ENCODE data around the gene KCNK5. TPM values are rescaled to one million over a fixed set of nuclear protein-coding genes. Genes with fewer than 3 reads are reported as not detected.

The KCNK5 gene
- total RNA-seq, 2 donors from 2014 or later: 6.1 to 8.9 TPM

GRCh38 chr6:39215640-39216158 is 13.6 kb downstream of the KCNK5 start:
- no peak for ATAC-seq (replicated peaks)
- Mint-ChIP-seq H3K36me3 (ENCODE audit: low read depth) (peaks cover 10% of the 10 kb centered on the region), H3K9me3 (no peaks in the 10 kb centered on the region), H3K4me3 (no peak overlapping the region), H3K4me1 (no peaks in the 10 kb centered on the region), H3K27me3 (no peaks in the 10 kb centered on the region), H3K27ac (no peak overlapping the region)

GRCh38 chr6:39214846-39215639 is 14.2 kb downstream of the KCNK5 start:
- H3K4me3 Mint-ChIP-seq: no peak overlapping the region
- H3K36me3 Mint-ChIP-seq (ENCODE audit: low read depth): peaks cover 10% of the 10 kb centered on the region
- no peak overlapping the region for H3K27ac Mint-ChIP-seq
- no peaks in the 10 kb centered on the region for H3K9me3 Mint-ChIP-seq
- no peaks in the 10 kb centered on the region for H3K4me1 Mint-ChIP-seq
- H3K27me3 Mint-ChIP-seq: no peaks in the 10 kb centered on the region
- no peak for ATAC-seq (replicated peaks)

- no peaks in the 10 kb centered on the region for H3K4me1 Mint-ChIP-seq
- H3K9me3 Mint-ChIP-seq: no peaks in the 10 kb centered on the region
- H3K27me3 Mint-ChIP-seq: no peaks in the 10 kb centered on the region
- H3K36me3 Mint-ChIP-seq (ENCODE audit: low read depth): peaks cover 10% of the 10 kb centered on the region
- no peak for ATAC-seq (replicated peaks)
- H3K4me3 Mint-ChIP-seq: no peak overlapping the region
- H3K27ac Mint-ChIP-seq: no peak overlapping the region
Observed at GRCh38 chr6:39214120-39214813, 15.0 kb downstream of the KCNK5 start.

DNA sequence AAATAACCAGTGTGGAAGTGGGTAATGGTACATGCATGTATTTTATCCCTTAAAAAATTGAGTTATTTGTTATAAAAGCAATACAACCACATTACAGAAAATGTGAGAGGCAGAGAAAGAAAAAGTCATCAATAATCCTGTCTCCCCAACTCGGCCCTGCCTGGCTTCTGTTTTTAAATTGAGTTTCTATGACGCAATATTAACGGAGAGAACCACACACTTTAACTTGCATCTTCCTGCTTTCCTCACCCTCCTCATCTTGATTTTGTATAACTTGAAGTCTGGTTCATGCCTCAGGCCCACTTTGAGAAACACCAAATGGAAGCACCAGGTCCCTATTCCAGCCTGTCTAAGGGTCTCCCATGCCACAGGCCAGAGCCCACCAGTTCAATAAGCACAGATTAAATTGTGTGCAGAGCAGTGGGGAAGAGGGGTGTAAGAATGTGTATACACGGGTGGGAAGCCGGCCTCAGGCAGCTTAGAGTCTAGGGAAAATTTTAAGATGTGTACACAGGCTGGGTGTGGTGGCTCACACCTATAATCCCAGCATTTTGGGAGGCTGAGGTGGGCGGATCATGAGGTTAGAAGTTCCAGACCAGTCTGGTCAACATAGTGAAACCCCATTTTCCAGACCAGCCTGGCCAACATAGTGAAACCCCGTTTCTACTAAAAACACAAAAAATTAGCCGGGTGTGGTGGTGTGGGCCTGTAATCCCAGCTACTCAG is 15.9 kb downstream of the KCNK5 start:
- Mint-ChIP-seq H3K4me3 (no peak overlapping the region), H3K36me3 (ENCODE audit: low read depth) (peaks cover 10% of the 10 kb centered on the region), H3K27me3 (no peaks in the 10 kb centered on the region), H3K4me1 (peaks cover 2% of the 10 kb centered on the region), H3K27ac (no peak overlapping the region), H3K9me3 (no peaks in the 10 kb centered on the region)
- ATAC-seq (replicated peaks): no peak

GRCh38 chr6:39211183-39211582 is 18.1 kb downstream of the KCNK5 start:
- H3K27me3 Mint-ChIP-seq: no peaks in the 10 kb centered on the region
- no peaks in the 10 kb centered on the region for H3K9me3 Mint-ChIP-seq
- peaks cover 6% of the 10 kb centered on the region for H3K36me3 Mint-ChIP-seq (ENCODE audit: low read depth)
- ATAC-seq (replicated peaks): no peak
- no peak overlapping the region for H3K4me3 Mint-ChIP-seq
- H3K27ac Mint-ChIP-seq: no peak overlapping the region
- peaks cover 3% of the 10 kb centered on the region for H3K4me1 Mint-ChIP-seq

DNA sequence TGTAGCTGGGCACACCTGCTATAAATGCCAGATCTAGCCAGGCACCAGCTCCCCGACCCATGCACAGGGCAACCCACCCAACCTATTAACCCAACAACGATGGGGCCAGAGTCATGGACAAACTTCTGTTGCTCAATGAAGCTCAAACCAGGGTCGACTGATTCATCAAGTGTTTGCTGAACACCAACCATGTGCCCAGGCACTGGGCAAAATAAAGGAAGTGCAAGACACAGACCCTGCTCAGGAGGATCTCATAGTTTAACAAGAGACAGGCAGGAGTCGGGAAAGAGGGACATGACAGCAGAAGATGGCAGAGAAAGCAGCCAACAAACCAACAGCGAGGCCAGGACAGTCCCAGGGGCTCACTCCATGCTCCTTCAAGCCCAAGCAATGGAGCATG is 18.8 kb downstream of the KCNK5 start:
- H3K4me3 Mint-ChIP-seq: no peak overlapping the region
- H3K9me3 Mint-ChIP-seq: no peaks in the 10 kb centered on the region
- no peak for ATAC-seq (replicated peaks)
- peaks cover 6% of the 10 kb centered on the region for H3K36me3 Mint-ChIP-seq (ENCODE audit: low read depth)
- H3K27ac Mint-ChIP-seq: no peak overlapping the region
- no peaks in the 10 kb centered on the region for H3K27me3 Mint-ChIP-seq
- H3K4me1 Mint-ChIP-seq: peaks cover 3% of the 10 kb centered on the region

GRCh38 chr6:39209911-39210310 is 19.4 kb downstream of the KCNK5 start:
- Mint-ChIP-seq H3K9me3 (no peaks in the 10 kb centered on the region), H3K4me1 (peaks cover 3% of the 10 kb centered on the region), H3K27me3 (no peaks in the 10 kb centered on the region), H3K36me3 (ENCODE audit: low read depth) (peaks cover 6% of the 10 kb centered on the region), H3K4me3 (no peak overlapping the region), H3K27ac (no peak overlapping the region)
- no peak for ATAC-seq (replicated peaks)

DNA sequence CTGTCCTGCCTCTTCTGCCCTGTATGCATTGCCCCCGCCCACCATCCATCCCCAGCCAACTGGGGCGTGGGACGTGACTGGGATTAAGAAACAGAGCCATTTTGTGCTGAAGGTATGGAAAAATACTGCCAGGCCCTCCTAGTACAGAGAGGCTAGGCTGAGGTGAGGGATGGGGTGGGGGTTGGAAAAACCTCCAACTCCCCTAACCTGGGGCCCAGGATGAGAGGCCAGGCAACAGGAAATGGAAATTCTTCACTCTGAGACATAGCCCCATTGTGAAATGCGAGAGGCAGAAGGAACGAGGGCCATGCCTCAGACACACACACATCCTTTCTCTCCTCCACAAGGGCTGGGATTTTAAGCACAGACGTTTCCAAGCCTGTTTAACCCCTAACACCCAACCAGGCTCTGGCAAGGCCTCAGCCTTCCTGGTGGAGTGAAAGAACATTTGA is 19.9 kb downstream of the KCNK5 start:
- Mint-ChIP-seq H3K27me3 (no peaks in the 10 kb centered on the region), H3K4me1 (peaks cover 3% of the 10 kb centered on the region), H3K27ac (peak overlapping the region; percentile 14), H3K9me3 (no peaks in the 10 kb centered on the region), H3K36me3 (ENCODE audit: low read depth) (peaks cover 6% of the 10 kb centered on the region), H3K4me3 (no peak overlapping the region)
- peak; percentile 14 for ATAC-seq (replicated peaks)

DNA sequence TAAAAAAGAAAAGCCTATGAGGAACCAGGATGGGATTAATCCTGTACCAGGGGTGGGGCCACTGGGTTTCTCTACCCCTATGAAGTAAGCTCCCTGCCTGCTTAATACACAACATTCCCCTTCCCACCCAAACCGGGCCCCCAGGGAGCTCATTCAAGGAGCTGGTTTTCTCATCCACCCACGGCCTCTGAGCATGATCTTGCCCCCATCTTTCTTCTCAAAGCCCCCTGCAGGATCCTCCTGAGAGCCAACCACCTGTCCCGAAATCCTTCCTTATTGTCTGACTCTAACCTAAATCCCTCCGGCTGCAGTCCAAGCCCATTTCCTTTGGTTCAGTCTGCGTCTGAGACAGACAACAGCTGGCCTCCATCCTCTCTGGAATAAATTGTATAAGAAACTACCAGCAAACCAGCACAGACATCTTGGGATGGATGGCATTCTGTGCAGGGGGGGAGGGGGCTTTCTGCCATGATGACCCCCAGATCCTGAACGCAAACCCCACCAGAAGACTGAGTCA is 21.0 kb downstream of the KCNK5 start:
- peaks cover 3% of the 10 kb centered on the region for H3K4me1 Mint-ChIP-seq
- peaks cover 2% of the 10 kb centered on the region for H3K36me3 Mint-ChIP-seq (ENCODE audit: low read depth)
- ATAC-seq (replicated peaks): no peak
- no peak overlapping the region for H3K27ac Mint-ChIP-seq
- no peaks in the 10 kb centered on the region for H3K9me3 Mint-ChIP-seq
- no peak overlapping the region for H3K4me3 Mint-ChIP-seq
- H3K27me3 Mint-ChIP-seq: no peaks in the 10 kb centered on the region

- Mint-ChIP-seq H3K4me1 (peaks cover 3% of the 10 kb centered on the region), H3K27ac (no peak overlapping the region)
Observed at GRCh38 chr6:39207416-39208222, 21.7 kb downstream of the KCNK5 start.

GRCh38 chr6:39206250-39206721 is 23.0 kb downstream of the KCNK5 start:
- H3K9me3 Mint-ChIP-seq: no peaks in the 10 kb centered on the region
- ATAC-seq (replicated peaks): no peak
- no peak overlapping the region for H3K27ac Mint-ChIP-seq
- H3K36me3 Mint-ChIP-seq (ENCODE audit: low read depth): no peaks in the 10 kb centered on the region
- no peak overlapping the region for H3K4me3 Mint-ChIP-seq
- H3K27me3 Mint-ChIP-seq: no peaks in the 10 kb centered on the region
- H3K4me1 Mint-ChIP-seq: peaks cover 3% of the 10 kb centered on the region

More at GRCh38 chr6:39207416-39208222, 21.7 kb downstream of the KCNK5 start:
- ATAC-seq (replicated peaks): no peak
- H3K9me3 Mint-ChIP-seq: no peaks in the 10 kb centered on the region
- no peaks in the 10 kb centered on the region for H3K27me3 Mint-ChIP-seq
- no peak overlapping the region for H3K4me3 Mint-ChIP-seq
- H3K36me3 Mint-ChIP-seq (ENCODE audit: low read depth): no peaks in the 10 kb centered on the region

- Mint-ChIP-seq H3K27ac (no peak overlapping the region), H3K4me1 (peaks cover 3% of the 10 kb centered on the region), H3K27me3 (no peaks in the 10 kb centered on the region), H3K4me3 (no peak overlapping the region), H3K9me3 (no peaks in the 10 kb centered on the region), H3K36me3 (ENCODE audit: low read depth) (no peaks in the 10 kb centered on the region)
- no peak for ATAC-seq (replicated peaks)
Observed at GRCh38 chr6:39204646-39205244, 24.5 kb downstream of the KCNK5 start.

DNA sequence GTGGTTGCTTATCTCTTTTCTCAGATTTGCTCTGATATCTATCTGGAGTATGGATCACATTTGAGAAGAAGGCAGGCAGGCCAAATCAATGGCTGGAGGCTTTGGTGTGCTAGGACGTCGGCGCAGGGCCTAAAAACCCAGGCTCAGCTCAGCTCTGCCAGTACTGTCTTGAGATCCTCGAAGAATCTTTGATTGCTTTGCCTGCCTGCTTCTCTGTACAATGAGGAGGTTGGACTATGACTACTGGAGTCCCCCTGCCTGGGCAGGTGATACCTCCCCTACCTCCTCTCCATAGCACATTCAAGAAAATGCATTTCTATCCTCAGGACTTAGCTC is 25.1 kb downstream of the KCNK5 start:
- Mint-ChIP-seq H3K9me3 (no peaks in the 10 kb centered on the region), H3K27me3 (no peaks in the 10 kb centered on the region), H3K27ac (no peak overlapping the region), H3K4me3 (no peak overlapping the region), H3K4me1 (peaks cover 3% of the 10 kb centered on the region), H3K36me3 (ENCODE audit: low read depth) (no peaks in the 10 kb centered on the region)
- no peak for ATAC-seq (replicated peaks)
